K562 (cell line): Measurements from ENCODE around the gene SLC26A2. TPM values are rescaled to one million over a fixed set of nuclear protein-coding genes. Genes with fewer than 3 reads are reported as not detected.

Experiments used
- CHD4 ChIP-seq: fragments of 200-600 bp; sonication (generic); IDR thresholded peaks from 3 replicates; pipeline ENCODE4 v1.6.1; 2012; ENCODE audit warnings: low read depth, mild to moderate bottlenecking, mixed read lengths, low read length, inconsistent platforms; ENCODE audit not compliant: insufficient read depth, insufficient replicate concordance, poor library complexity, severe bottlenecking
- ERF ChIP-seq: fragments of 450-650 bp; formaldehyde crosslinking; IDR thresholded peaks from 2 replicates; pipeline ENCODE4 v1.4.0; 2020; ENCODE audit warnings: mild to moderate bottlenecking, mixed read lengths
- HNRNPUL1 ChIP-seq: fragments of 200-400 bp; formaldehyde crosslinking; IDR thresholded peaks from 2 replicates; pipeline ENCODE4 v1.6.1; 2017; ENCODE audit warnings: low read length
- MEF2D ChIP-seq: conservative IDR thresholded peaks from 2 replicates; pipeline ENCODE4 v1.6.1; 2016; ENCODE audit warnings: low read depth, missing genetic modification characterization, missing compliant biosample characterization
- MTA2 ChIP-seq: fragments of 450-650 bp; IDR thresholded peaks from 2 replicates; pipeline ENCODE4 v1.6.1; 2016; ENCODE audit warnings: low read depth
- NR2C2 ChIP-seq, 2 experiments: fragments of 200-800 bp in 1 of 2; sonication (Bioruptor generic) in 1 of 2; sonication (generic) in 1 of 2; formaldehyde crosslinking in 1 of 2; IDR thresholded peaks; 2 replicates each; pipeline versions ENCODE4 v1.6.1 to v1.8.0; 2016 to 2022; ENCODE audit warnings: mild to moderate bottlenecking in 1 of 2, missing compliant biosample characterization in 1 of 2, missing genetic modification characterization in 1 of 2, missing genetic modification reagents in 1 of 2
- TCFL5 ChIP-seq: fragments of 250-450 bp; sonication (Bioruptor Pico); conservative IDR thresholded peaks from 2 replicates; pipeline ENCODE4 v1.6.1; 2021; ENCODE audit warnings: mild to moderate bottlenecking, moderate library complexity, matching md5 sums
- ZNF445 ChIP-seq: fragments of 250-450 bp; sonication (Bioruptor Pico); IDR thresholded peaks from 2 replicates; pipeline ENCODE4 v1.4.0; 2020; ENCODE audit warnings: low read depth, mild to moderate bottlenecking, moderate library complexity
- polyA plus RNA-seq, 8 experiments: library from polyadenylated mRNA; depleted of rRNA in 4 of 8; stranded (reverse) in 5 of 8; unstranded in 3 of 8; fragments of >200 nt; fragmentation: Nextera tagmentation in 2 of 8; fragmentation: Illumina TruSeq in 1 of 8; extraction: Ambion mirVana in 2 of 8; extraction: Trizol in 1 of 8; gene quantifications; 2 replicates each; pipeline versions ENCODE4 v1.2.1 to v1.2.3, GENCODE V29; 2011 to 2014; ENCODE audit warnings: inconsistent platforms in 1 of 8, missing spikeins in 1 of 8
- total RNA-seq, 7 experiments: library from RNA; depleted of rRNA in 6 of 7; stranded (reverse); fragments of >200 nt in 6 of 7; fragmentation: Illumina TruSeq in 2 of 7; extraction: Trizol in 2 of 7; gene quantifications; 2 replicates each; pipeline versions ENCODE4 v1.2.1 to v1.2.3, GENCODE V29; 2011 to 2021; ENCODE audit warnings: low replicate concordance in 1 of 7
- TF ChIP-seq, protein P1 (sequence below), 2 experiments: fragments of 450-650 bp; formaldehyde crosslinking in 1 of 2; IDR thresholded peaks; 2 replicates each; pipeline versions ENCODE4 v1.4.0 to v1.6.1; 2014 to 2020; ENCODE audit warnings: mild to moderate bottlenecking in 2 of 2, borderline replicate concordance in 1 of 2, low read depth in 1 of 2
- TF ChIP-seq, protein P2 (sequence below), 3 experiments: fragments of 200-800 bp in 1 of 3; sonication (Bioruptor generic) in 1 of 3; sonication (generic) in 1 of 3; formaldehyde crosslinking in 1 of 3; IDR thresholded peaks; 2 replicates each; pipeline versions ENCODE4 v1.6.1 to v1.8.0; 2016 to 2022; ENCODE audit warnings: mild to moderate bottlenecking in 2 of 3, missing compliant biosample characterization in 2 of 3, missing genetic modification characterization in 2 of 3, missing genetic modification reagents in 1 of 3

SLC26A2 gene
- total and polyA plus RNA-seq, 9 of the 15 experiments (the other 6 are each of a cell fraction or from before 2014, with no cell fraction given), result 1.1 to 6.3 (median 3.6) TPM

DNA sequence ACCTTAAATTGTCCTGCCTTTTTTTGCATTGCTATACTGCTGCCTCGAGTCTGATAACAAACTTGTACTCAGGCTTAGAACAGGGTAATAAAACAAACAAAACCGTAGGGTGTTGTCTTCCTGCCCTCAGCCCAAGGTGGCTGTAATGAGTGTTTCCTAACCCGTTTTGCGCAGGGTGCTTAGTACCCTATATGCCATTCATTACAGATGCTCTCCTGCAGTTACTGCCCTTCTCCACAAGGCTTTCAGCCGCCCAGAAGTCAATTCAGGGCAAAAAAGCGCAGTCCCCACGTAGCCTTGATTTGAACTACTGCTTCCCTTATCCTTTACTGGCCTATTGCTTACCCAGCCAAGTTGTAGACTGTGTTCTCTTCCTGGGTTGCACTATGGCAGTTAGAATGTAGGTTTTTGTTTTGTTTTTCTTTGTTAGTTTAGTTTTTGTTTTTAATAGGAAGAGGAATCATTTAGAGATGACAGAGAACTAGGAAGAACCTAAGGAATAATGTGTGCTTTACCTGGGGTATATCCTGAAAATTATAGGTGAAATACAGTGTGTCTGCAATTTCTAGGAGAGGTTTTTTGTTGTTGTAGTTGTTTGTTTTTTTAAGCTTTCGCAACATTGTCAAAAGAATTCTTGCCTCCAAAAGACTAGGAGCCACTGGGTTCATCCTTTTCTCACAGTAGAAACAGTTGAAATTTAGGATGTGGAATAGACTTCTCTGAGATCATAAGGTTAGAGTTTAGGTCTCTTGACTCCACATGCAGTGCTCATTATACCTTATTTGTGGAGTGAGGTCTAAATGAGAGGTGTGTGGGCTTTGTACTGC, 41.3 kb downstream of the SLC26A2 start (continued):
- TF ChIP-seq, protein P1, sequence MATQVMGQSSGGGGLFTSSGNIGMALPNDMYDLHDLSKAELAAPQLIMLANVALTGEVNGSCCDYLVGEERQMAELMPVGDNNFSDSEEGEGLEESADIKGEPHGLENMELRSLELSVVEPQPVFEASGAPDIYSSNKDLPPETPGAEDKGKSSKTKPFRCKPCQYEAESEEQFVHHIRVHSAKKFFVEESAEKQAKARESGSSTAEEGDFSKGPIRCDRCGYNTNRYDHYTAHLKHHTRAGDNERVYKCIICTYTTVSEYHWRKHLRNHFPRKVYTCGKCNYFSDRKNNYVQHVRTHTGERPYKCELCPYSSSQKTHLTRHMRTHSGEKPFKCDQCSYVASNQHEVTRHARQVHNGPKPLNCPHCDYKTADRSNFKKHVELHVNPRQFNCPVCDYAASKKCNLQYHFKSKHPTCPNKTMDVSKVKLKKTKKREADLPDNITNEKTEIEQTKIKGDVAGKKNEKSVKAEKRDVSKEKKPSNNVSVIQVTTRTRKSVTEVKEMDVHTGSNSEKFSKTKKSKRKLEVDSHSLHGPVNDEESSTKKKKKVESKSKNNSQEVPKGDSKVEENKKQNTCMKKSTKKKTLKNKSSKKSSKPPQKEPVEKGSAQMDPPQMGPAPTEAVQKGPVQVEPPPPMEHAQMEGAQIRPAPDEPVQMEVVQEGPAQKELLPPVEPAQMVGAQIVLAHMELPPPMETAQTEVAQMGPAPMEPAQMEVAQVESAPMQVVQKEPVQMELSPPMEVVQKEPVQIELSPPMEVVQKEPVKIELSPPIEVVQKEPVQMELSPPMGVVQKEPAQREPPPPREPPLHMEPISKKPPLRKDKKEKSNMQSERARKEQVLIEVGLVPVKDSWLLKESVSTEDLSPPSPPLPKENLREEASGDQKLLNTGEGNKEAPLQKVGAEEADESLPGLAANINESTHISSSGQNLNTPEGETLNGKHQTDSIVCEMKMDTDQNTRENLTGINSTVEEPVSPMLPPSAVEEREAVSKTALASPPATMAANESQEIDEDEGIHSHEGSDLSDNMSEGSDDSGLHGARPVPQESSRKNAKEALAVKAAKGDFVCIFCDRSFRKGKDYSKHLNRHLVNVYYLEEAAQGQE (IDR thresholded peaks at IDR 0.05; ENCODE audit: borderline replicate concordance), result 0 out of 2 replicates have a peak, but pooled peaks have one; percentile 4
- TF ChIP-seq, protein P1 (CRISPR knock-in tag; IDR thresholded peaks at IDR 0.05; ENCODE audit: low read depth), result no peak
- TF ChIP-seq MTA2 (no peak), HNRNPUL1 (no peak), NR2C2 (CRISPR knock-in tag; IDR thresholded peaks at IDR 0.05) (no peak), NR2C2 (tag; IDR thresholded peaks at IDR 0.05) (no peak), ZNF445 (CRISPR knock-in tag) (no peak), MEF2D (tag) (no peak), CHD4 (no peak), ERF (0 out of 2 replicates have a peak, but pooled peaks have one; percentile 29), TCFL5 (CRISPR knock-in tag) (no peak)
- TF ChIP-seq, protein P2, sequence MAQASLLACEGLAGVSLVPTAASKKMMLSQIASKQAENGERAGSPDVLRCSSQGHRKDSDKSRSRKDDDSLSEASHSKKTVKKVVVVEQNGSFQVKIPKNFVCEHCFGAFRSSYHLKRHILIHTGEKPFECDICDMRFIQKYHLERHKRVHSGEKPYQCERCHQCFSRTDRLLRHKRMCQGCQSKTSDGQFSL (CRISPR knock-in tag; IDR thresholded peaks at IDR 0.05), result no peak
- TF ChIP-seq, protein P2 (tag; IDR thresholded peaks at IDR 0.05), result no peak
